ENCODE data around the gene DEFB131B. TPM values are rescaled to one million over a fixed set of nuclear protein-coding genes. Genes with fewer than 3 reads are reported as not detected.
"Not testable (repeated sequence)": the region's sequence is repeated elsewhere in the genome, so short reads cannot be mapped to it uniquely, and the experiment has no call there.

Gene DEFB131B
- polyA plus RNA-seq, 1 experiment = not detected

DNA sequence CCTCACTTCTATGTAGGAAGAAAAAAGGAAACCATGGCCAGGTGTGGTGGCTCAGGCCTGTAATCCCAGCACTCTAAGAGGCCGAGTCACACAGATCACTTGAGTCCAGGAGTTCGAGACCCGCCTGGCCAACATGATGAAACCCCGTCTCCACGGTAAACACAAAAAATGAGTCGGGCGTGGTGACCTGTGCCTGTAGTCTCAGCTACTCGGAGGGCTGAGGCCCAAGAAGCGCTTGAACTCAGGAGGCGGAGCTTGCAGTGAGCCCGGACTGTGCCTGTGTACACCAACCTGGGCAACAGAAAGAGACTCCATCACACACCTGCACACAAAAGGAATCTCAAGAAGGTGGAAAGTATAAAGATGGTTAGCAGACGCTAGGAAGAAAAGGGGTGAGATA, 17.7 kb downstream of the DEFB131B start:
- ChIA-PET CTCF (no interaction called here), POLR2A (no interaction called here)
- H3K36me3 ChIP-seq (ENCODE audit: control insufficient read depth, insufficient read depth, low read length) = no peaks in the 10 kb centered on the region
- no peak overlapping the region for H3K4me3 ChIP-seq (ENCODE audit: low read depth, low read length)
- H3K27me3 ChIP-seq (ENCODE audit: control insufficient read depth, insufficient read depth, low read length) = no peaks in the 10 kb centered on the region
- no peak for DNase-seq (ENCODE audit: low read depth)
- TF ChIP-seq, protein P1, sequence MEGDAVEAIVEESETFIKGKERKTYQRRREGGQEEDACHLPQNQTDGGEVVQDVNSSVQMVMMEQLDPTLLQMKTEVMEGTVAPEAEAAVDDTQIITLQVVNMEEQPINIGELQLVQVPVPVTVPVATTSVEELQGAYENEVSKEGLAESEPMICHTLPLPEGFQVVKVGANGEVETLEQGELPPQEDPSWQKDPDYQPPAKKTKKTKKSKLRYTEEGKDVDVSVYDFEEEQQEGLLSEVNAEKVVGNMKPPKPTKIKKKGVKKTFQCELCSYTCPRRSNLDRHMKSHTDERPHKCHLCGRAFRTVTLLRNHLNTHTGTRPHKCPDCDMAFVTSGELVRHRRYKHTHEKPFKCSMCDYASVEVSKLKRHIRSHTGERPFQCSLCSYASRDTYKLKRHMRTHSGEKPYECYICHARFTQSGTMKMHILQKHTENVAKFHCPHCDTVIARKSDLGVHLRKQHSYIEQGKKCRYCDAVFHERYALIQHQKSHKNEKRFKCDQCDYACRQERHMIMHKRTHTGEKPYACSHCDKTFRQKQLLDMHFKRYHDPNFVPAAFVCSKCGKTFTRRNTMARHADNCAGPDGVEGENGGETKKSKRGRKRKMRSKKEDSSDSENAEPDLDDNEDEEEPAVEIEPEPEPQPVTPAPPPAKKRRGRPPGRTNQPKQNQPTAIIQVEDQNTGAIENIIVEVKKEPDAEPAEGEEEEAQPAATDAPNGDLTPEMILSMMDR (IDR thresholded peaks at IDR 0.05; ENCODE audit: insufficient read depth, low read depth, low read length) = no peak

DNA sequence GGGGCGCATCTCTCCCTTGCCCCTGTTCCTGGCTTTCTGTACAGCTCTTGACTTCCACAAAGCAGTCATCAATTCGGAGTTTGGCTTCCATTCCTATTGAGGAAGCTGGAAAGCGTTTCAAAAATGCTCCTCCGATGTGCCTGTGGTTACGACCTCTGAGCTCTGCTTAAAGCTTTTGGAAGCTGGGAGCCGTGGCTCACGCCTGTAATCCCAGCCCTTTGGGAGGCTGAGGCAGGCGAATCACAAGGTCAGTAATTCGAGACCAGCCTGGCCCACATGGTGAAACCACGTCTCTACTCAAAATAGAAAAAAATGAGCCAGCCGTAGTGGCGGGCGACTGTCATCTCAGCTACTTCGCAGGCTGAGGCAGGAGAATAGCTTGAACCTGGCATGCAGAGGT, 22.9 kb downstream of the DEFB131B start:
- H3K36me3 ChIP-seq (ENCODE audit: control insufficient read depth, insufficient read depth, low read length); H3K4me3 ChIP-seq (ENCODE audit: low read depth, low read length); POLR2A ChIA-PET; H3K27me3 ChIP-seq (ENCODE audit: control insufficient read depth, insufficient read depth, low read length); CTCF ChIA-PET: not testable (repeated sequence)
- peak; percentile 64 for DNase-seq (ENCODE audit: low read depth)

DNA sequence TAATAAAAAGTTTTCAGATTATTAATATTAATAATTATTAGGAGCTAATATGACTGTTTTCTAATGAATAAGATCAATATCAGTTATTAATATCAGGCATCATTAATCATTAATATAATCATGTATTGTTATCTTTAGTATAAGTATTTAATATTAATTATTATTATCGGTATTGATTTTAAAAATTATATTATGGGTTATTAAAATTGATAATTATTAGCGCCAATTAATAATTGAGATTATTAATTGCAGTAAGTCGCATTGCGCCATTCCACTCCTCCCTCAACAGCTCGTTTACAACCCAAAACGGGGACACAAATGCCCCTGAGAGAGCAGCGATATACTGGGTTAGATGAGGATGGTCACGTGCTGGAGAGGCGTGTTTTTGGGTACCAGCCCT, 30.0 kb downstream of the DEFB131B start:
- Histone ChIP-seq H3K27me3 (ENCODE audit: control insufficient read depth, insufficient read depth, low read length) (no peaks in the 10 kb centered on the region), H3K4me3 (ENCODE audit: low read depth, low read length) (no peak overlapping the region), H3K36me3 (ENCODE audit: control insufficient read depth, insufficient read depth, low read length) (no peaks in the 10 kb centered on the region)
- TF ChIP-seq, protein P1 (IDR thresholded peaks at IDR 0.05; ENCODE audit: insufficient read depth, low read depth, low read length) = no peak
- DNase-seq (ENCODE audit: low read depth) = no peak
- ChIA-PET CTCF (interaction anchor here (1.0 kb wide), 1 partner anchor 16 kb away, joined by 3 read pairs; no protein-coding TSS in a partner anchor), POLR2A (no interaction called here)

DNA sequence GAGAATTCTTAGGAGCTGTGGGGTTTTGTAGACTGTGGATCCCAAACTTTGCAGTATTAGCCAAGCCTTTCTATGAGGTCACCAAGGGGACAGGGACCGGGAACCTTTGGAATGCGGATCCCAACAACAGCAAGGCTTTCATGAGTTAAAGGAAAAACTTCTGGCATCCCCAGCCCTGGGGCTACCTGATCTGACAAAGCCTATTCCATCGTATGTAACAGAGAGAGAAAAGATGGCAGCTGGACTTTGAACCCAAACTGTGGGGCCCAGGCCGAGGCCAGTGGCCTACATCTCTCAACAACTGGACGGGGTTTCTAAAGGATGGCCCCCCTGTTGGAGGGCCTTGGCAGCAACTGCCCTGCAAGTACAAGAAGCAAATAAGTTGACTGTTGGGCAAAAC, 32.5 kb downstream of the DEFB131B start:
- H3K4me3 ChIP-seq (ENCODE audit: low read depth, low read length); DNase-seq (ENCODE audit: low read depth); POLR2A ChIA-PET; H3K27me3 ChIP-seq (ENCODE audit: control insufficient read depth, insufficient read depth, low read length); CTCF ChIA-PET; H3K36me3 ChIP-seq (ENCODE audit: control insufficient read depth, insufficient read depth, low read length): not testable (repeated sequence)

DNA sequence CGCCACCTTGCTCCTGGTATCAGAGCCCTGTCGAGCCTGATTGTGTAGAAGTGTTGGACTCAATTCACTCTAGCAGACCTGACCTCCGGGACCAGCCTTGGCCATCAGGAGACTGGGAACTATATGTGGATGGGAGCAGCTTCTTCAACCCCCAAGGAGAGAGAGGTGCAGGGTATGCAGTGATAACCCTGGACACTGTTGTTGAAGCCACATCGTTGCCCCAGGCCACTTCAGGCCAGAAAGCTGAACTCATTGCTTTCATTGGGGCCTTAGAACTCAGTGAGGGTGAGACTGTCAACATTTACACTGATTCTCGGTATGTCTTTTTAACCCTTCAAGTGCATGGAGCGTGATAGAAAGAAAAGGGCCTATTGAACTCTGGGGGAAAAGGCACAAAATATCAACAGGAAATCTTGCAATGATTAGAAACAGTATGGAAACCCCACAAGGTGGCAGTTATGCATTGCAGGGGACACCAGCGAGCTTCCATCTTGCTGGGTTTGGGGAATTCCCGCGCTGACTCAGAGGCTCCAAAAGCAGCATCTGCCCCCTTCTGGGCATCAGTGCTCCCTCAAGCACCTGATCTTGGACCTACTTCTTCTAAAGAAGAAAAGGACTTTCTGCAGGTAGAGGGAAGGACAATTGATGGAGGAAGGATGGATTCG, 33.2 kb downstream of the DEFB131B start:
- H3K4me3 ChIP-seq (ENCODE audit: low read depth, low read length); POLR2A ChIA-PET; DNase-seq (ENCODE audit: low read depth); H3K27me3 ChIP-seq (ENCODE audit: control insufficient read depth, insufficient read depth, low read length); H3K36me3 ChIP-seq (ENCODE audit: control insufficient read depth, insufficient read depth, low read length): not testable (repeated sequence)
- CTCF ChIA-PET = interaction anchor here (0.8 kb wide), 1 partner anchor 17 kb away, joined by 3 read pairs; the partner anchor contains the start of genes RNF121 and XNDC1N
- TF ChIP-seq, protein P1 (IDR thresholded peaks at IDR 0.05; ENCODE audit: insufficient read depth, low read depth, low read length) = 0 out of 2 replicates have a peak, but pooled peaks have one; percentile 4

DNA sequence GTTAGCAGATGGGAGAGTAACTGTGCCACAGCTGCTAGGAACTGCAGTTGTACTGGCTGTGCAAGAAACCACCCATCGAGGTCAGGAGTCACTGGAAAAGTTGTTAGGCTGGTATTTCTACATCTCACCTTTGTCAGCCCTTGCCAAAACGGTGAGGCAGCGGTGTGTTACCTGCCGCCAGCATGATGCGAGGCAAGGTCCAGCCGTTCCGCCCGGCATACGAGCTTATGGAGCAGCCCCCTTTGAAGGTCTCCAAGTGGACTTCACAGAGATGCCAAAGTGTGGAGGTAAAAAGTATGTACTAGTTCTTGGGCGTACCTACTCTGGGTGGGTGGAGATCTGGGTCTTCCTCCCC, 33.7 kb downstream of the DEFB131B start:
- POLR2A ChIA-PET; H3K4me3 ChIP-seq (ENCODE audit: low read depth, low read length); H3K27me3 ChIP-seq (ENCODE audit: control insufficient read depth, insufficient read depth, low read length); H3K36me3 ChIP-seq (ENCODE audit: control insufficient read depth, insufficient read depth, low read length); DNase-seq (ENCODE audit: low read depth): not testable (repeated sequence)
- CTCF ChIA-PET = interaction anchor here (0.8 kb wide), 1 partner anchor 16 kb away, joined by 3 read pairs; the partner anchor contains the start of genes RNF121 and XNDC1N
